ENCODE data around the gene MINAR1.

The MINAR1 gene

DNA sequence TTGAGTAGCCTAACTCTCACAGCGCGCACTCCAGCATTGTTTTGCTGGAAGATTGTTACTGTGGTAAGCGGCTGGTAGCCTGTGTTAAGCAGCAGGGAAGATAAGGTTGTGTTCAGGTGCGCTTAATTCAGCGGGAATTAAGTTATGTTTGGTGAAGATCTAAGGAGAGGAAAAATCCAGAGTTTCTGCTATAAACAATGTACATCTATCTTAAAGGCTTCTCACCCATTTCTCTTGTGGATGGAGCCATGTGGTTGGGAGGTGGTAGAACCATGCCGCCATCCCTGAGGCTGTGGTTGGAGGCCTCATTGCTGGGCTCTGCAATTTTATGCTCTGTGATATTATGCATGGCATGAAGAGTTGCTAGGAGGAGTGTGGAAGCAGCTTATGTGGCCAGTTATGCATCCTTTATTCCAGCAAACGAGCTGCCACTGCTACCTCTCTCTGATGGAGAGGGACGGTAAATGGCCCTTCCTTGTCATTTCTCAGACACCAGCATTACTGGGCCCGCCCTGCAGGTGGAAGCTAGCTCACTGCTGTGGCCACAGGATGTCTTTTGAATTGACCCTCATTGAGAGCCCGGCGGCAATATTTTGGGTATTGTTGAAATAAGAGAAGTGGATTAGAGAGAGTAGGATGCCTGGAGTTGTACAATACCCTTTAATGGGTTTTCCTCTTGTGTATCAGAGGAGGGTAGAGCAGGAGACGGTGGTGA lies 1.3 kb downstream of the MINAR1 start:
- no peak for DNase-seq

DNA sequence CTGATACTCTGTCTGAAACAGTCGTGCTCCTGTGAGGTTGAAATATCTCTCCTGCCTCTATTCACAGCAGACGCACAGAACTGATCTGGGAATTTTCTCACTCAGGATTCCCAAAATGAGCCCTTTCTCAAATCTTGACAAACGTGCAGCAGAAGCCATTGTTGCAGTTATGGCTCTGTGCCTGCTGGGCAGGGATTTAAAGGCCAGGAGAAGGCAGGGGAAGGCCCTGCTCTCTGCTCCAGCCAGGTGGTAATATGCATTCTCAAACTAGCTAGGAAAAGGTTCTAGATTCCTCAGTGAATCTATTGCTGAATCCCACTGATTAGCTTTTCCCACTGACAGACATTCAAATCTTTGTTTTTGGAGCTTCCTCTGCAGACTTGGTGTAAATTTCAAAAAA lies 2.2 kb downstream of the MINAR1 start:
- no peak for DNase-seq

DNA sequence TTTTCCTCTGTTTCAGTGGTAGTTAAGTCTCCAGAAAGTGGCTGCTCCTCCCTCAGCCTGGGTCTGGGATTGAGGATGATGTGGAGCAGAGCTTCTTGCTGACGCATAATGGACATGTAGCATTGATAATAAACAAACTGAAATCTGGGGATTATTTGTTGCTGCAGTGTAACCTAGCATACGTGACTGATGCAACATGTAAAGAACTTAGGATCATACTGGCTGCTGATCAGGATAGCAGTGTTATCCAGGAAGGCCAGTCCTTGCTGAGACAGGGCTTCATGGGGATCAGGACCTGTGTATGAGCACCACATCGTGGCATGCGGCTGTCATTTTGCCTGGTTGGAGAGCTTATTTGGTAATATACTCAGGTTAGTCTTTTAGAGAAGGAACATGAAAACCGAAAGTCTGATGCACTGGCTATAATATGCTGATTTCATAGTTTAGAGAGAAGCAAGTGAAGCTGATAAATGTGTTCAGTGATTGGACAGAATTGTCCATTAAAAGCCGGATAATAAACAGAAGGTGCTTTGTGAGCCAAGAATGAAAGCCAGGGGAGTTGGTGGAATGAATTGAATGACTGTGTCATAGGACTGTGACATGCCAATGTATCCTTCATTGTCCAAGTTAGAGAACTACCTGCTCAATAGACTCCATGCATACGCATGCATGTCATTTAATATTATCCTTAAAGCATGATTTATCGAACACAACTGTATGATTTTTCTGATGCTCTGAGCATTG lies 4.1 kb downstream of the MINAR1 start:
- DNase-seq: no peak

DNA sequence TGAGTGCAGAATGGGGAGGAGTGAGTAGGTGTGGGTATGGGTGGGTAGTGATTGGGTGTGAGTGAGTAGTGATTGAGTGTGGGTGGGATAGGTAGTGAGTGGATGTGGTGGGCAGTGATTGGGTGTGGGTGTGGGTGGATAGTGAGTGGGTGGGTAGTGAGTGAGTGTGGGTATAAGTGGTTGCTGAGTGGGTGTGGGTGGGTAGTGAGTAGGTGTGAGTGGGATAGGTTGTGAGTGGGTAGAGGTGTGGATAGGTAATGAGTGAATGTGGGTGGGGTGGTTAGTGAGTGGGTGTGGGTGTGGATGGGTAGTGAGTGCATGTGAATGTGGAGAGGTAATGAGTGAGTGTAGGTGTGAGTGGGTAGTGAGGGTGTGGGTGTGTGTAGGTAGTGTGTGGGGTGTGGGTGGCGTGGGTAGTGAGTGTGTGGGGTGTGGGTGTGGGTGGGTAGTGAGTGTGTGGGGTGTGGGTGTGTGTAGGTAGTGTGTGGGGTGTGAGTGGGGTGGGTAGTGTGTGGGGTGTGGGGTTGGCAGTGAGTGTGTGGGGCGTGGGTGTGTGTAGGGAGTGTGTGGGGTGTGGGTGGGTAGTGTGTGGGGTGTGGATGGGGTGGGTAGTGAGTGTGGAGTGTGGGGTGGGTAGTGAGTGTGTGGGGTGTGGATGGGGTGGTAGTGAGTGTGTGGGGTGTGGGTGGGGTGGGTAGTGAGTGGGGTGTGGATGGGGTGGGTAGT lies 5.3 kb downstream of the MINAR1 start:
- no peak for DNase-seq

DNA sequence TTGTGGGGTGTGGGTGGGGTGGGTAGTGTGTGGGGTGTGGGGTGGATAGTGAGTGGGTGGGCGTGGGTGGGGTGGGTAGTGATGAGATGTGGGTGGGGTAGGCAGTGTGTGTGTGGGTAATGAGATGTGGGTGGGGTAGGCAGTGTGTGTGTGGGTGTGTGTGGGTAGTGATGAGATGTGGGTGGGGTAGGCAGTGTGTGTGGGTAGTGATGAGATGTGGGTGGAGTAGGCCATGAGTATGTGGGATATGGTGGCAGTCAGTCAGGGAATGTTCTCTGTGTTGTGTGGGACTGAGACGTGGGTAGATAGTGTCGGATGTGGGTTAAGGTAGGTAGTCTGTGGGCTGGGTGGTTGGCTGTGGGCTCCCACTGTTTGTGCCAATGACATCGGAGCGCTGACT lies 7.1 kb downstream of the MINAR1 start:
- DNase-seq: no peak

DNA sequence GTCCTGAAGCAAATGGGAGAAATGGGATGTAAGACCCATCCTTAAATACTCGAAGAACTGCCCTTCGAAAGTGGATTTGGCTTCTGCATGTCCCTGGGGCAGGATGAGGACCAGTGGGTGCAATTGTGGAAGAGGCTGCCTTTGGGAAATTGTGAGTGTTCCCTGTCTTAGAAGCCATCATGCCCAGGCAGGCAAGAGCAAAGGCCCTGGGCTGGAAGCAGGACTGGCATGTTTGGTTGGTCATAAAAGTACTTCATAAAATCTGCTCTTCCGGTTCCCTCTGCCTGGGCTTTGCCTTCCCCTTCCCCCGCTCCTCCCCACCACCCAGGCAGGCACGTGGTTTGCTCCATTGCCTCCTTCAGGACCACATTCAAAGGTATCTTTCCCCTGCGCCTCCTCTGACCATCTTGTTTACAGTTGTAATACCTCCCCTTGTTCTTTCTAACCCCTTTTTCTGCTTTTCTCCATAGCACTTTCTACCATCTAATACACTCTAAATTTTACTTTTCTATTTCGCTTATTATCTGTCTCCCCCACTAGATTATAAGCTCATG lies 8.3 kb downstream of the MINAR1 start:
- no peak for DNase-seq

DNA sequence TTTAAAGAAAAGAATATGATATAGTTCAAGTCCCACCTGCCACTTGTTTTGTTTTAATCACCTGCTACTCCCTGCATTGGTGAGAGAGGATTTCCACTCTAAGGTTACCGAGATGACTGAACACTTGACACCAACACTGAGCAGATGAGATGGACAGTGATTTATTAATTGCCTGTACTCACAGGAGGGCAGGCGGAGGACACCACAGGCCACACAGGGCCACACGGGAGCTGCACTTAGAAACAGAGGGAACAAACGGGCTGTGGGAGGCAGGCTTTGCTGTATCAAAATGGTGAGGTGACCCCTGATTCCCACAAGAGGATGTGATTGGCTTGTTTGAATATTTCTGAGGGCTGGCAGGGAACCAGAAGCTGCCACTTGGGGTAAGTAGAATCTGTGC lies 10.8 kb downstream of the MINAR1 start:
- no peak for DNase-seq

DNA sequence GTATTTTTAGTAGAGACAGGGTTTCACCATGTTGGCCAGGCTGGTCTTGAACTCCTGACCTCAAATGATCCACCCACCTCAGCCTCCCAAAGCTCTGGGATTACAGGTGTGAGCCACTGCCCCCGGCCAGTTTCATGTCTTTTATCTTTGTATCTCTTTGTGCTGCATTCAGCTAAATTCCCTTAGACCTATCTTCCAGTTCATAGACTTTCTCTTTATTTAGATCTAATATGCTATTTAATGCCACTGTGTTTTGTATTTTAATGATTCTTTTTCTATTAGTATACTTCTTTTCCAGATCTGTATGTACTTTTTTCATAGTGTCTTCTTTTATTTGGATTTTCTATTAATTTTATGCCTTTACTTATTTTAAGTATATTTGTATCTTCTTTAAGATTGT lies 14.9 kb downstream of the MINAR1 start:
- no peak for DNase-seq

DNA sequence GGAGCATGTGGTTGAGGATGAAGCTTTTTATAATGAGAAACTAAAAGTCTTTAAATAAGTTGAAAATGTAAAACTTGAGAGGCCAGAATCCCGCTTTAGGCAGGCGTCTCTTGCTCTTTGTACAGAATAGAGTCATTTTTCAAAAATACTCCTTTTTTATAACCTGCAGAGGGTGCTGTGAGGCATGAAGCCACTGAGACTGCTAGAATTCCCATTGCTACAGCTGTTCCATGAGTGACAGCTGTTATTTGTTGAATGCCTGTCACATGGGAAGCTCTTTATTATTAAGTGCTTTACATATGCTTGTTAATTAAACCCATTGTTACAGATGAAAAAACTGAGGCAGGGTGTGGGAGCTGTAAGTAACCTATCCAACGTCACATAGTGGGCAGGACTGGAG lies 18.5 kb downstream of the MINAR1 start:
- no peak for DNase-seq

DNA sequence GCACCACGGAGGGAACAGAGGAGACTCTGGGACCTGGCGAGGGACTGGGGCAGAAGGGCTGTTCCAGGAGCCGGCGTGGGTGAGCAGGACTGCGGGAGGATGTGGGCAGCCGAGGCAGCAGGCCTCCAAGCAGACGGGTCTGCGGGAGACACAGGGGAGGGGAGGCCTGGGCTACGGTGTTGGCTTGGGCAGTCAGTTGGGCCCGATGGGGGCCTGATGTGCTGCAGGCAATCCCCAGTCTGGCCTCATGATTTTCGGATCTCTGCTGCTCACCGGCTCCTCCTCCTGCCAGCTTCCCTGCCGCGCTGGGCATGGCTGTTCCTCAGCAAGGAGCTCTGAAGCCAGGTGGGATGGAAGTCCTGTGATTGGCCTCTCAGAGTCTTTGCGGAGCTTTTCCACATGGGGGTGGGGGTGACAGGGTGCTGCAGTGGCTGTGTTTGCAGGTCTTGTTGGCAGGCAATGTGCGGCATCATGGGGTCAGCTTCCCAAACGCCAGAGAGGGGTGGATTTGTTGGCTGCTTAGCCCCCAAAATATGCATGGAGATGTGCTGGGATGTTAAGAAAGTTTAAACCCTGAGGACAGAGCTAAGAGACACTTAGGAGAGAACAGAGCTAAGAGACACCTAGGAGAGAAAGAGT lies 19.3 kb downstream of the MINAR1 start:
- no peak for DNase-seq

DNA sequence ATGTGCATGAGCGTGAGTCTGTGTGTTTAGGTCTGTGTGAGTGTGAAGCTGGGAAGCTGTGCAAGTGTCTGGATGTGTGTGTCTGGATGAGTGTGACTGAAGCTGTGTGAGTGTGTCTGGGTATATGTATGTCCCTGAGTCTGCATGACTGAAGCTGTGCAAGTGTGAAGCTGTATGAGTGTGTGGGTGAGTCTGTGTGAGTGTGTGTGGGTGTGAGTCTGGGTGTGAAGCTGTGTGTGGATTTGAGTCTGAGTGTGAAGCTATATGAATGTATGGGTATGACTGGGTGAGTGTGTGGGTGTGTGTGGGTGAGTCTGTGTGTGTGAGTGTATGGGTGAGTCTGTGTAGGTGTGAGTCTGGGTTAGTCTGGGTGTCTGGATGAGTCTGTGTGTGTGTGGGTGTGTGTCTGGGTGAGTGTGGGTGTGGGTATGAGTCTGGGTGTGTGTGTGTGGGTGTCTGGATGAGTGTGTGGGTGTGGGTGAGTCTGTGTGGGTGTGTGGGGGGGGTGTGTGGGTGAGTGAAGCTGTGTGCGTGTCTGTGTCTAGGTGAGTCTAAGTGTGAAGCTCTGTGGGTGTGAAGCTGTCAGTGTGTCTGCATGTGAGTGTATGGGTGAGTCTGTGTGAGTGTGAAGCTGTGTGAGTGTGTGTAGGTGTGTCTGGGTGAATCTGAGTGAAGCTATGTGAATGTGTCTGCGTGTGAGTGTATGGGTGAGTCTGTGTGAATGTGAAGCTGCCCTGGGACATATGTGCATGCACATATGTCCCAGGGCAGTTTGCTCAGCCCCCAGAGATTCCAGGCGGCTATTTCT lies 20.3 kb downstream of the MINAR1 start:
- no peak for DNase-seq

DNA sequence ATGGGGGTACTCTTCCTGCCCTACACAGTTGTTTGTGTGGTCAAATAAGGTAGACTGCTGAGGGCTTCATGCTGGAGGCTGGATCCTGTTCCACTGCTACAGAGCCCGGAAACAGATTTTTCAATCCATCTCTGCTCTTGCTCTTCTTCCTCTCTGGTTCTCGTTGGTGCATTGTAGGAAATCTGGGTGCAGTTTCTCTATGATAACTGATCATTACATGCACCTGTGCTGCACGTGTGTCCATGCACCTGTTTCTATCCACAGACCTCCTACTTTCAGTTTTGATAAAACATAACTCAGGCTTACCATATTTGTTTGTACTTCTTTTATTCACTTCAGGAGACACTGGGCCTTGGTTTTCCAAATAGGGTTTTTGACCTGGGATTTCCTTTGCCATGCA lies 21.3 kb downstream of the MINAR1 start:
- no peak for DNase-seq

DNA sequence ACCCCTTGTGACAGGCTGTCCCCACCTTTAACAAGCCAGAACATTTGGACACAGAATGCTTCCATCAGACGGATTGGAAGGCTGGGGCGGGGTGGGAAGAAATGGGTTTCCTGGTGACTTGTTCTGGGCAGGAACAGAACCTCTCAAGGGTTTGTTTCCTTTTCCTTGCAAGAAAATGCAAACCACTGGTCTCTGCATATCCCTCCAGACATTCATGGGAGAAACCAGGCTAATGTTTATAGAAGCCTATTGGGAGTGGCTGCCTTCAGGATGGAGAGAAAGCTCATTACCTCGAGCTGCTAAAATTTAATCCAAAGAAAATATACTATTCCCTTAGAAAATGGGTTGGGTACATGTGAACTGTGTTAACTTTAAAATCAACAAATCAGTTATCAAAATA lies 21.9 kb downstream of the MINAR1 start:
- DNase-seq: no peak

DNA sequence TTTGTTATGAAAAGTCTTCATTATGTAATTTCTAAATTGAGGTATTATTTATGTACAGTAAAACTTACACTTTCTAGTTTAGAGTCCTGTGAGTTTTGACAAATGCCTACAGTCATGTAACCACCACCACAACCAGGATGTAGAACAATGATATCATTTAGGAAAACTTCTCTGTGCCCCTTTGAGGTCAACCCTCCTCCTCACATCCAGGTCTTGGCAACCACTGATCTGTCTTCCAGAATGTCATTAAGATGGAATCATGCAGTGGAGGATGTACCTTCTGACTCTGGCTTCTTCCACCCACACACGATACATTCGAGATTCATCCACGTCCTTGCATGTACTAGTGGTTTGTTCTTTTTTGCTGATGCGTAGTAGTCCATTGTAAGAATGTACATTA lies 23.2 kb downstream of the MINAR1 start:
- DNase-seq: no peak

DNA sequence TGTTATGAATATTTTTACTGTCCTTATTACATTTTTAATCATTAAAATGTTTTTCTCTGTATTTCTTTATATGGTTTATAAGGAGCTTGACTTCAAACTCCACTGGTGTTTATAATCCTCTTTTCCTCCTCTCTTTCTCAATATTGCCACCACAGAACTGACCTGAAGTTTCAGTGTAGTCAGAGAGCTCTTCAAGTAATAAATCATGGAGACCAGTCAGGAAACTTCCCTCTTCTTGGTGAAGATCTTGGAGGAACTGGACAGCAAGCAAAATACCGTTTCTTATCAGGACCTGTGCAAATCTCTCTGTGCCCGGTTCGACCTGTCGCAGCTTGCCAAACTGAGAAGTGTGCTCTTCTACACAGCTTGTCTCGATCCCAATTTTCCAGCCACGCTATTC lies 23.8 kb downstream of the MINAR1 start:
- no peak for DNase-seq

DNA sequence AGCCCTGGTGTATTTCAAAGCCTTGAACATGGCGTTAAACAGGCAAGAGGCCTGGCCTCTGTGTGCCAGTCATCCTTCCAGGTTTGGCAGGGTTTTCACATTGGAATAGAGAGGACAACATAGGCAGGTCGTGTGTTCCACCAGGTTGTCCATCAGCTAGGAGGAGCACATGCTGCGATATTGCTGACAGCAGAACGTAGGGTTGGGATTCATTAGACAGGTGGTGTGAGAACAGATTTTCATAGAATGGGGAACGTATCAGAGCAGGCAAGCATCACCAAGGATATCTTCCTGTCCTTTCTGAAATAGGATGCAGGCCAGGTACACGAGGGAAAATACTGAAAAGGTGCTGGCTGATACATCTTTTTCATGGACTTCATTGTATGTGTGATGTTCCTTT lies 26.4 kb downstream of the MINAR1 start:
- no peak for DNase-seq

DNA sequence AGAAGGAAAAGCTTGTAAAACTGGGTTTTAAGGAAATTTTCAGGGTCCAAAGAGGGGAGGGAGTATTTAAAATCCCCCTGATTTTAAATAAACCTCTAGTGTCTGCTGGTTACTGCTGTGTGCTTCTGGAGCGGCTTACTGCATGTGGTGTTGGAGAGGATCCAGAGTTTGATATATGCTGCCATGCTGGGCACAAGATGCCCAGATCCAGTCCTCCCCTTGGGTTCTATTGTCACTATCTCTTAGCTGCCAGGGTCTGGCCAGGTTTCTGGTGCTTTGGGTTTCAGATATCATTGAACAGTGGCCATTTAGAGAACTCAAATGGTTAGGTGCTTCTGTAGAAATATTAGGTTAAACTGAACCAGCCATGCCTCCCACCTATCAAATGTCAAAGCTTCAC lies 27.5 kb downstream of the MINAR1 start:
- DNase-seq: no peak

DNA sequence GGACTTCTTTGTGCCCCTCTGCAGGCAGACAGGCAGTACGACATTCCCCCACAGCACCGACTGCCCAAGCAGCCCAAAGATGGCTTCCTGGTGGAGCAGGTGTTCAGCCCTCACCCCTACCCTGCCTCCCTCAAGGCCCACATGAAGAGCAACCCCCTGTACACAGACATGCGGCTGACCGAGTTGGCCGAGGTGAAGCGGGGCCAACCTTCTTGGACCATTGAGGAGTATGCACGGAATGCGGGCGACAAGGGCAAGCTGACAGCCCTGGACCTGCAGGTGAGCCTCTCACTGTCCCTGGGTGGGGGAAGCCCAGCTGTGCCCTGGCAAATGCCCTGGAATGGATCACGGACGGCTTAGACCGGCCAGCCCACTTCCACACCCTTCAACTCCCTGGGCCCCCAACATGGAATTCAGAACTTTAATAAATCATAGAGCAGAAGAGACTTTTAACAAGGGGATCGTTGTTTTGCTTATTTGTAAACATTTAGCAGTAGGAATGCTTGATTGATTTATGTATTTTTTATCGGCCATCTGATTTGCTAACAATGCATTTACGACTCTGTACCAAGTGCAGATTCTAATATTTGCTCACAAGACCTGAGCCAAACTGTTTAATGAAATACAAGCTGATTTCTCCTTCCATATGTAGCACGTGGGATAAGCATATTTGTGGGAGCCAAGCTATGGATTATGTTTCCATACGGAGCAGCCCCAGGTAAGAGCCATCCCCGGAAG lies 31.1 kb downstream of the MINAR1 start:
- DNase-seq: no peak

DNA sequence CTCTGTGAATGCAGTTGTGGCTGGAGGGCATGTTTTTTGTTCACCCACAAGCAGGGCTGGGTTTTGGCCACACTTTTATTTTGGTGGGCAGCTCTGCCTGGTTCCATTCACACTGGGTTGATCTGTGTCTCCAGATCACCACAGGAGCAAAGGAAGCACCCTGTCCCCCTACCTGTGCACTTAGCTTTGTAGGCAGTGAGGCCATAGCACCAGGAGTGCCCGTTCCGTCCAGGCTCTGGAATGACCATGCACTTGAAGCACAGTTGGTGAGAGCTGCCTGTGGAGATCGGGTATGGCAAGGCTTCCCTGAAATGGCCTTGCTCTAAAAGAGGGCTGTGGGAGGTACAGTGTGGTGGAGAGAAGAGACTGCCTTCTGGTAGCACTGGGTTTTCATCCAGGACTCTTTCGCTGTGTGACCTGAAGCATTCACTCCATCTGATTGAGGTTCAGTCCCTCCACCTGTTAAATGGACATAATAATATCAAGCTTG lies 31.7 kb downstream of the MINAR1 start:
- no peak for DNase-seq

DNA sequence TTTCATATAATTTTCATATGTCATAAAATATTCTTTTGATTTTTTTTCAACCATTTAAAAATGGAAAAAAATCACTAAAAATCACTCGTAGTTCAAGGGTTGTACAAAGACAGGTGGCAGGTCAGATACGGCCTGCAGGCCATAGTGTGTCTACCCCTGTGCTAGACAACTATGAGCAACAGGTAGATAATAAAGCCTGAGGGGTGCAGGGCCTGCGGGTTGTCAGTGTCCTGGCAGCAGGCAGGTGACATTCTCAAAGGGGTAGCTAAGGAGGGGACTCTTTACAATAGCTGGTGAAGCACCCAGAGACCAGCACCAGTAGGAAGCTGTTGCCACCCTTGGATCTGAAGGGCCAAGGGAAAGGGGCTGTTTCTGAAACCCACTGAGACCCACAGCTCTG lies 34.4 kb downstream of the MINAR1 start:
- DNase-seq: no peak

DNA sequence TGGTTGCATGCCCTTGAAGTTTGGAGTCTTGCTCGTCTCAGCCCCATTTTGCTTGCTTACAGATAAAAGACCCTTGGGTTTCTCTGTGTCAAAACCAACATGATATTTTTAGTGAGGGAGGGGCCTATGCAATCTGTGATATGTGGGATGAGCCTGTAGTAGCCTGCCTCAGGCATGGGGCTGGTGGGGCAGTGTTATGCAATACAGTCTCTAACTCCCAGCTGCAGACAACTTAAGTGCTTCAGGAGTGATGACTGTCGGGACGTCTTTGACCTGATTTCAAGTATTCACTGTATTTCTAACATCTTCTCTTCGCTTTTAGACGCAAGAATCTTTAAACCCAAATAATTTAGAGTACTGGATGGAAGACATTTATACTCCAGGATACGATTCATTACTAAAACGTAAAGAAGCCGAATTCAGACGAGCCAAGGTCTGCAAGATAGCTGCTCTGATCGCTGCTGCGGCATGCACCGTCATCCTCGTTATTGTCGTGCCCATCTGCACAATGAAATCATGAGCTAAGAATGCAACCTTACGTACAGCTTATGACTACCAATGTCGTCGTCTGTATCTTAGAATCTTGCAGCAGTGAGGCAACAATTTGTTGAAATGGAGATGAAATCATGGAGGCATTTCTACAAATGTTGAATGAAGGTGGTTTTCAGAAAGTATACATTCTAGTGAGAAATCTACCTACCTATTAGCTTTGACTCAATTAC lies 35.9 kb downstream of the MINAR1 start:
- no peak for DNase-seq
